Activated CD4-positive, CD25-positive, alpha-beta regulatory T cell treated with anti-CD3 and anti-CD28 coated beads, Interleukin-2, amount 50 U/mL, for 72 hours (primary cell): ENCODE measurements around the gene NSMF.

Experiments
- DNase-seq: peaks from one replicate; pipeline ENCODE4 v3.0.0; 2021

The NSMF gene

GRCh38 chr9:137459152-137459600 lies at the start of gene NSMF:
Gene NSMF (minus strand): TSS chr9:137459334. CDS start chr9:137459102, 232 bp downstream.
- peak; percentile 97 for DNase-seq

- no peak for DNase-seq
Measured at GRCh38 chr9:137506702-137507171, 47.6 kb upstream of the NSMF start.

- DNase-seq, result no peak
Measured at GRCh38 chr9:137506274-137506673, 47.1 kb upstream of the NSMF start.

GRCh38 chr9:137505421-137506140 lies 46.4 kb upstream of the NSMF start:
- no peak for DNase-seq

GRCh38 chr9:137504432-137504777 lies 45.3 kb upstream of the NSMF start:
- no peak for DNase-seq

- DNase-seq, result no peak
Measured at GRCh38 chr9:137502008-137502911, 43.1 kb upstream of the NSMF start.

- DNase-seq, result no peak
Measured at GRCh38 chr9:137501457-137501856, 42.3 kb upstream of the NSMF start.

GRCh38 chr9:137500666-137501397 lies 41.7 kb upstream of the NSMF start:
- no peak for DNase-seq

GRCh38 chr9:137499858-137500661 lies 40.9 kb upstream of the NSMF start:
- no peak for DNase-seq

- no peak for DNase-seq
Measured at GRCh38 chr9:137499416-137499815, 40.3 kb upstream of the NSMF start.

GRCh38 chr9:137498720-137499150 lies 39.6 kb upstream of the NSMF start:
- no peak for DNase-seq

GRCh38 chr9:137497921-137498719 lies 39.0 kb upstream of the NSMF start:
- no peak for DNase-seq

GRCh38 chr9:137496601-137497375 lies 37.7 kb upstream of the NSMF start:
- no peak for DNase-seq

GRCh38 chr9:137494550-137495351 lies 35.6 kb upstream of the NSMF start:
- DNase-seq, result no peak

- no peak for DNase-seq
Measured at GRCh38 chr9:137494104-137494544, 35.0 kb upstream of the NSMF start.

GRCh38 chr9:137493364-137494103 lies 34.4 kb upstream of the NSMF start:
- no peak for DNase-seq

- no peak for DNase-seq
Measured at GRCh38 chr9:137492464-137493363, 33.6 kb upstream of the NSMF start.
